ENCODE results near the gene EBF3.

EBF3 gene

DNA sequence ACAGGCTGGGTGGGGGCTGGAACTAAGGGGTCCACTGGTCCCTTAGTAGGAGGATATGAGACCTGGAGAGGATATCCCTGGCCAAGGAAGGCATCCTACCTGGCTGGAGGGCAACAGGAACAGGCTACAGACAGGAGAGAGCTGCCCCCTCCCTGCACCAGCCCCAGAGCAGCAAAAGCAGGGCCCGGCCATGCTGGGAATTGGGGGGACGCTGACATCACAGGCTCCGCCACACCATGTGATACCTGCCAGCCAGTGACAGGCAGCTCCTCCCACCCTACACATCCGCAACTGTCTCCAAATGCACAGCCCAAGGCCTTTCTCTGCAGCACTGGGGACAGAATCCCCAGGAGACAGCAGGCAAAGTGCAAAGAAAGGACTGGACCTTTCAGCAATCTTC lies 100.0 kb downstream of the EBF3 start:
- Histone ChIP-seq H3K9ac (ENCODE audit: low read depth, low read length) (no peak overlapping the region), H3K4me3 (ENCODE audit: low read depth in 1 of 2, low read length in 2 of 2) (no peak overlapping the region), H3K27me3 (ENCODE audit: insufficient read depth, low read length, poor library complexity) (no peaks in the 10 kb centered on the region), H2AFZ (ENCODE audit: low read depth, low read length) (no peak overlapping the region), H3K27ac (ENCODE audit: low read length) (no peak overlapping the region), H3K36me3 (ENCODE audit: insufficient read depth, low read length) (no peaks in the 10 kb centered on the region), H3K4me2 (ENCODE audit: insufficient read depth, low read length) (no peak overlapping the region), H3K4me1 (ENCODE audit: insufficient read depth, low read length) (no peaks in the 10 kb centered on the region), H4K20me1 (ENCODE audit: insufficient read depth, low read length) (no peaks in the 10 kb centered on the region), H3K9me3 (ENCODE audit: insufficient read depth, low read length, severe bottlenecking) (no peaks in the 10 kb centered on the region), H3K79me2 (ENCODE audit: insufficient read depth, low read length) (no peaks in the 10 kb centered on the region)
- no peak for DNase-seq
- no peak for ATAC-seq (ENCODE audit: insufficient read depth, low read depth)
- TF ChIP-seq EZH2 (IDR thresholded peaks at IDR 0.05; ENCODE audit: borderline replicate concordance, low read depth, low read length, severe bottlenecking) = no peak
- TF ChIP-seq, protein P1, sequence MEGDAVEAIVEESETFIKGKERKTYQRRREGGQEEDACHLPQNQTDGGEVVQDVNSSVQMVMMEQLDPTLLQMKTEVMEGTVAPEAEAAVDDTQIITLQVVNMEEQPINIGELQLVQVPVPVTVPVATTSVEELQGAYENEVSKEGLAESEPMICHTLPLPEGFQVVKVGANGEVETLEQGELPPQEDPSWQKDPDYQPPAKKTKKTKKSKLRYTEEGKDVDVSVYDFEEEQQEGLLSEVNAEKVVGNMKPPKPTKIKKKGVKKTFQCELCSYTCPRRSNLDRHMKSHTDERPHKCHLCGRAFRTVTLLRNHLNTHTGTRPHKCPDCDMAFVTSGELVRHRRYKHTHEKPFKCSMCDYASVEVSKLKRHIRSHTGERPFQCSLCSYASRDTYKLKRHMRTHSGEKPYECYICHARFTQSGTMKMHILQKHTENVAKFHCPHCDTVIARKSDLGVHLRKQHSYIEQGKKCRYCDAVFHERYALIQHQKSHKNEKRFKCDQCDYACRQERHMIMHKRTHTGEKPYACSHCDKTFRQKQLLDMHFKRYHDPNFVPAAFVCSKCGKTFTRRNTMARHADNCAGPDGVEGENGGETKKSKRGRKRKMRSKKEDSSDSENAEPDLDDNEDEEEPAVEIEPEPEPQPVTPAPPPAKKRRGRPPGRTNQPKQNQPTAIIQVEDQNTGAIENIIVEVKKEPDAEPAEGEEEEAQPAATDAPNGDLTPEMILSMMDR (IDR thresholded peaks at IDR 0.05; ENCODE audit: borderline replicate concordance, extremely low read depth, low read length, poor library complexity, severe bottlenecking) = no peak

DNA sequence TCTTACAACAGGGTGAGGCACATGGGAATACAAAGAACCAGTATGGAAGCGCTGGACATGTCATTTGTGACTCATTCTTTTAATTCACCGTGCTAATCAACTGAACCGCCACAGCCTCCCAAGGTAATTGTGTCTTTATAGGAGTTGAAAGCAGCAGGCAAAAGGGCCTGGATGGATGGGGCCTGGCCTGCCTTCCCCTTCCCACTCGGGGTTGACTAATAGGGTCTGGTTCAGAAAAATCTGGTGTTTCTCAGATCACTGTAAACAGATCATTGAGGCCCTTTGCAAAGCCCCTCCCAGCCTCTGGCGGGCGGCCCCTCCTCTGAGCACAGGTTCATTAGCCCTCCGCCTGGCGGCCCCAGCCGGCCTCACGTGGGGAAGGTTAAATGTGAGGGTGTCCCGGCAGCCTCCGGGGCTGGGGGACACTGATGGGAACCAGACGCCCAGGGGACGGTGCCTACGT lies 100.8 kb downstream of the EBF3 start:
- H3K9ac ChIP-seq (ENCODE audit: low read depth, low read length) = no peak overlapping the region
- no peaks in the 10 kb centered on the region for H3K79me2 ChIP-seq (ENCODE audit: insufficient read depth, low read length)
- TF ChIP-seq, protein P1 (IDR thresholded peaks at IDR 0.05; ENCODE audit: borderline replicate concordance, extremely low read depth, low read length, poor library complexity, severe bottlenecking) = no peak
- no peak for TF ChIP-seq EZH2 (IDR thresholded peaks at IDR 0.05; ENCODE audit: borderline replicate concordance, low read depth, low read length, severe bottlenecking)
- no peak overlapping the region for H3K27ac ChIP-seq (ENCODE audit: low read length)
- no peak overlapping the region for H3K4me3 ChIP-seq (ENCODE audit: low read depth in 1 of 2, low read length in 2 of 2)
- no peak for DNase-seq
- no peak overlapping the region for H2AFZ ChIP-seq (ENCODE audit: low read depth, low read length)
- no peaks in the 10 kb centered on the region for H4K20me1 ChIP-seq (ENCODE audit: insufficient read depth, low read length)
- no peaks in the 10 kb centered on the region for H3K9me3 ChIP-seq (ENCODE audit: insufficient read depth, low read length, severe bottlenecking)
- no peaks in the 10 kb centered on the region for H3K36me3 ChIP-seq (ENCODE audit: insufficient read depth, low read length)
- no peak for ATAC-seq (ENCODE audit: insufficient read depth, low read depth)
- H3K4me1 ChIP-seq (ENCODE audit: insufficient read depth, low read length) = no peaks in the 10 kb centered on the region
- no peak overlapping the region for H3K4me2 ChIP-seq (ENCODE audit: insufficient read depth, low read length)
- H3K27me3 ChIP-seq (ENCODE audit: insufficient read depth, low read length, poor library complexity) = no peaks in the 10 kb centered on the region

DNA sequence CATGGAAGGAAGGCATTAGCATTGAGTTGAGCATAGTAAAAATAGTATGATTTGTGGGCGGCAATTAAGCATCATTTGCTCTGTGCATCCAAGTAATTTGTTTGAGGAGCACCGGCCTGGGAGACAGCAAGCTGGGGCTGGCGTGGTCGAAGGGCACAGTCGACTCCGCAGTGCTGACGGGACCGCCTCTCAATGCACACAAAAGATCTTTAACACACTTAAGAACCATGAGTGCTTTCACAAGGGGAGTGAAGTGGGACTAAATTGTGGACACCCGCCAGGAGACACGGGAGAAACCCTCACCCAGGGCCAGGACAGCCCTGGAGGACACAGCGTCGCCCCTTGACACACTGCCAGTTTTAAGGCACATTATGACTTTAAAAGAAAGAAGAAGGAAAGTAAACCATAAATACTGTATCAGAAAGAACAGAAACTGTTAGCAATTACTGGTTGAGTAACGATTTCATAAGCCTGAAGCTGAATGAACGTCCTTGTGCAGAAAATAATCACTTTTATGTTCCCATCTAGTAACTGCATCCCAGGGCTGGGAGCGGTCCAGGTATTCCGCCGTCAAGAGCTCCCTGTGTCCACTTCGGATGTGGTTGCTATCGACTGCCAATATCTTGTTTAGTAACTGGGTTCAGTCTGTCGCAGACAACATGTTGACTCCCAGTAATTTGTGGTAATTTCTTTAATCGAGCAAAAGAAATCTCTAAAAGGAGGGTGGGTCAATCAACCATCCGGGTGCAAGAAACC lies 102.1 kb downstream of the EBF3 start:
- Histone ChIP-seq H3K4me3 (ENCODE audit: low read depth in 1 of 2, low read length in 2 of 2) (no peak overlapping the region), H3K4me1 (ENCODE audit: insufficient read depth, low read length) (no peaks in the 10 kb centered on the region), H4K20me1 (ENCODE audit: insufficient read depth, low read length) (no peaks in the 10 kb centered on the region), H3K36me3 (ENCODE audit: insufficient read depth, low read length) (no peaks in the 10 kb centered on the region), H3K27ac (ENCODE audit: low read length) (no peak overlapping the region), H3K9ac (ENCODE audit: low read depth, low read length) (no peak overlapping the region), H3K9me3 (ENCODE audit: insufficient read depth, low read length, severe bottlenecking) (no peaks in the 10 kb centered on the region), H2AFZ (ENCODE audit: low read depth, low read length) (no peak overlapping the region), H3K79me2 (ENCODE audit: insufficient read depth, low read length) (no peaks in the 10 kb centered on the region), H3K4me2 (ENCODE audit: insufficient read depth, low read length) (no peak overlapping the region), H3K27me3 (ENCODE audit: insufficient read depth, low read length, poor library complexity) (no peaks in the 10 kb centered on the region)
- TF ChIP-seq EZH2 (IDR thresholded peaks at IDR 0.05; ENCODE audit: borderline replicate concordance, low read depth, low read length, severe bottlenecking) = no peak
- TF ChIP-seq, protein P1 (IDR thresholded peaks at IDR 0.05; ENCODE audit: borderline replicate concordance, extremely low read depth, low read length, poor library complexity, severe bottlenecking) = no peak
- DNase-seq (no peak), ATAC-seq (ENCODE audit: insufficient read depth, low read depth) (no peak)
